GM10266 (cell line): ENCODE results near the gene PARD3.
"Not testable (repeated sequence)": the region's sequence is repeated elsewhere in the genome, so short reads cannot be mapped to it uniquely, and the experiment has no call there.

ENCODE experiments used
- DNase-seq: peaks from one replicate; pipeline ENCODE4 v3.0.0; 2012; ENCODE audit errors: extremely low spot score
- TF ChIP-seq, protein P1 (sequence below): IDR thresholded peaks from 2 replicates; pipeline ENCODE4 v1.5.1; 2012; ENCODE audit warnings: mild to moderate bottlenecking, low read depth; ENCODE audit not compliant: control insufficient read depth, insufficient read depth; ENCODE audit errors: missing control alignments

The PARD3 gene

DNA sequence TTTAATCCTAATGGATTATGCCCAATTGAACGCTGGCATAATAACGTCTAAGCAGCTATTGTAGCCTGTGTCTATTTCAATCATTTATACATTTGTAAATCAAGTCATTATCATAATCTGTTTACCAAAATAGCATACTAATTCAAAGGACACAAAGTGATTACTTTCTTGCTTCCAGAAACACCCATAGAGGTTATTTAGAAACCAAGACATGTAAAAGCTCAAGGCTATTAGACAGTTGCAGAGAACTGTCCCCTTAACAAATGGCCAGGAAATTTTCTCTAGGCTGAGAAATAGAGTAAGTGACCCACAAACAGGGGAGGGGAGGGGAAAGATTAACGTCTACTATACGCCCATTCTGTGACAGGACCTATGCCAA is 455.7 kb downstream of the PARD3 start:
- DNase-seq = no peak
- TF ChIP-seq, protein P1, sequence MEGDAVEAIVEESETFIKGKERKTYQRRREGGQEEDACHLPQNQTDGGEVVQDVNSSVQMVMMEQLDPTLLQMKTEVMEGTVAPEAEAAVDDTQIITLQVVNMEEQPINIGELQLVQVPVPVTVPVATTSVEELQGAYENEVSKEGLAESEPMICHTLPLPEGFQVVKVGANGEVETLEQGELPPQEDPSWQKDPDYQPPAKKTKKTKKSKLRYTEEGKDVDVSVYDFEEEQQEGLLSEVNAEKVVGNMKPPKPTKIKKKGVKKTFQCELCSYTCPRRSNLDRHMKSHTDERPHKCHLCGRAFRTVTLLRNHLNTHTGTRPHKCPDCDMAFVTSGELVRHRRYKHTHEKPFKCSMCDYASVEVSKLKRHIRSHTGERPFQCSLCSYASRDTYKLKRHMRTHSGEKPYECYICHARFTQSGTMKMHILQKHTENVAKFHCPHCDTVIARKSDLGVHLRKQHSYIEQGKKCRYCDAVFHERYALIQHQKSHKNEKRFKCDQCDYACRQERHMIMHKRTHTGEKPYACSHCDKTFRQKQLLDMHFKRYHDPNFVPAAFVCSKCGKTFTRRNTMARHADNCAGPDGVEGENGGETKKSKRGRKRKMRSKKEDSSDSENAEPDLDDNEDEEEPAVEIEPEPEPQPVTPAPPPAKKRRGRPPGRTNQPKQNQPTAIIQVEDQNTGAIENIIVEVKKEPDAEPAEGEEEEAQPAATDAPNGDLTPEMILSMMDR = no peak

DNA sequence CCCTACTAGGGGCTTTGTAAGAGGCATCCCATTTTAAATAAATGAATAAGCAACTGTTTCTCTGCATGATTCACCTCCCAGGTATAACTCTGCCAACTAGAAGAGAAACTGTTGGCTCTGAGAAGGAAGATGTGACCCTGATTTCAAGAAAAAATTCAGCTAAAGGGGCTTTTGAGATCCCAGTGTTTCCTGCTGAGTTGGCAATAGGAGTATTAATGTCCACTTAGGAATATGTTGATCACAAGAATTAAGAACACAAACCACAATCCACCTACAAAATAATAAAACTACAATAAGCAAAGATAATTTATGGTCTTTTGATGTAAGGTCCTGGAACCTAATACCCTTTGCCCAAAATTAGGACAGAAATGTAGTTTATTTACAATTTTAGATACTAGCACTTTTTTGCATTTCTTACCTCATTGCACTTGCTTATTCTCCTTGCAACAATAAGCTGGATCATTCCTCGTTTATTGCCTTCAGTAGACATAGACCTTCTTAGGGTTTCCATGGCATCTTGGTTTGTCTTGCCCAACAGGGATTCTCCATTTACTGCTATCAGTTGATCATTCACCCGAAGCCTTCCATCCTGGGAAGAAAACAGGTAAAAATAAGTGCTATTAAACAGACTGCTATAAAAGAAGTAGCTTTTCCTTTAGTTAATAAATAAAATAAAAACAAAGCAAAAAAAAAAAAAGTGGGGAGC is 456.2 kb downstream of the PARD3 start:
- TF ChIP-seq, protein P1 = no peak
- no peak for DNase-seq

DNA sequence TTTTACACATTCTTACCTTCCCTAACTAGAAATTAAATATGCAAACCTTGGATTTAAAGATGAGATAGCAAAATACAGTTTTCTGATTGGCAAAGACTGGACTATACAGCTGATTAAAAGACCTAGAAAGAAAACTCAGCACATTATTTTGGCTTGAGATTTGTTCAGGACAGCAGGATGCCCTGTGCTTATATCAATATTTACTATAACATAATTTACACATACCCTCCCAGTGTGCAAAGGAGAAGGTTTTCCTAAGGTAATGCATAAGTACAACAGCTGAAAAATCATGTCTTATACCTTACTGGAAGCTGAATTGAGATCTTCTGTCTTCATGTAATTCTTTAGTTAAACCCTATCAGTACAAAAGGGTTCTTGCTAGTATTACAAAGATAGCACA is 458.6 kb downstream of the PARD3 start:
- TF ChIP-seq, protein P1 = no peak
- DNase-seq = no peak

DNA sequence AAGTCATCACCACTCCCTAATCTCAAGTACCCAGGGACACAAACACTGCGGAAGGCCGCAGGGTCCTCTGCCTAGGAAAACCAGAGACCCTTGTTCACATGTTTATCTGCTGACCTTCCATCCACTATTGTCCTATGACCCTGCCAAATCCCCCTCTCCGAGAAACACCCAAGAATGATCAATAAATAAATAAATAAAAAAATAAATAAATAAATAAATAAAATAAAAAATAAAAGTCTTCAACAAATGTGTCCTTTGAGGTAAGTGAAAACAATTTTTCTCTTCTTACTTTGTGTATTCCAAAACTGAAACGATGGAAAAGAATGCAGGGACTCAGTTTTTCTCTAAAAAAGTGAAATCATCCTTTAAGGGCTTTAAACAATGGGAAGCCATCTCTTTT is 461.6 kb downstream of the PARD3 start:
- not testable (repeated sequence) for DNase-seq

DNA sequence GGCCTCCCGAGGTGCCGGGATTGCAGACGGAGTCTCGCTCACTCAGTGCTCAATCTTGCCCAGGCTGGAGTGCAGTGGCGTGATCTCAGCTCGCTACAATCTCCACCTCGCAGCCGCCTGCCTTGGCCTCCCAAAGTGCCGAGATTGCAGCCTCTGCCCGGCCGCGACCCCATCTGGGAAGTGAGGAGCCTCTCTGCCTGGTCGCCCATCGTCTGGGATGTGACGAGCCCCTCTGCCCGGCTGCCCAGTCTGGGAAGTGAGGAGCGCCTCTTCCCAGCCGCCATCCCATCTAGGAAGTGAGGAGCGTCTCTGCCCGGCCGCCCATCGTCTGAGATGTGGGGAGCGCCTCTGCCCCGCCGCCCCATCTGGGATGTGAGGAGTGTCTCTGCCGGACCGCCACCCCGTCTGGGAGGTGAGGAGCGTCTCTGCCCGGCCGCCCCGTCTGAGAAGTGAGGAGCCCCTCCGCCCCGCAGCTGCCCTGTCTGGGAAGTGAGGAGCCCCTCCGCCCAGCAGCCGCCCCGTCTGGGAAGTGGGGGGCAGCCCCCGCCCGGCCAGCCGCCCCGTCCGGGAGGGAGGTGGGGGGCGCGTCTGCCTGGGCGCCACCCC is 462.4 kb downstream of the PARD3 start:
- DNase-seq = not testable (repeated sequence)

DNA sequence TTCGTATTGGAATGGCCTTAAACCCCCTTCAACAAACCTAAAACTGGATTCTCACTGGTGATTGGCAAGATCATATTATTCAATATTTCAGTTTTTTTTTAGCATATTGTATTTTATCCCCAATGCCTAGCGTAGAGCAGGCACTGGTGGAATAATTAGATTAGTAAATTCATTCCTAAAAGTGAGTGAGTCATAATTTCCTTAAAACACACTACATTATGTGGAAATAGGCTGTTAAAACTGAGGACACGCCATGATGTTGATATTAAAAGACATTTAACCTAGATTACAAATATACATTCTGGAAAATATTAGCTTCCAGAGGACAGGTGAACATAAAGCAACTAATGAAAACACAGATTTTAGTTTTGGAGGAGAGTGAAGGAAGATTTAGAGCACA is 463.9 kb downstream of the PARD3 start:
- TF ChIP-seq, protein P1 = no peak

DNA sequence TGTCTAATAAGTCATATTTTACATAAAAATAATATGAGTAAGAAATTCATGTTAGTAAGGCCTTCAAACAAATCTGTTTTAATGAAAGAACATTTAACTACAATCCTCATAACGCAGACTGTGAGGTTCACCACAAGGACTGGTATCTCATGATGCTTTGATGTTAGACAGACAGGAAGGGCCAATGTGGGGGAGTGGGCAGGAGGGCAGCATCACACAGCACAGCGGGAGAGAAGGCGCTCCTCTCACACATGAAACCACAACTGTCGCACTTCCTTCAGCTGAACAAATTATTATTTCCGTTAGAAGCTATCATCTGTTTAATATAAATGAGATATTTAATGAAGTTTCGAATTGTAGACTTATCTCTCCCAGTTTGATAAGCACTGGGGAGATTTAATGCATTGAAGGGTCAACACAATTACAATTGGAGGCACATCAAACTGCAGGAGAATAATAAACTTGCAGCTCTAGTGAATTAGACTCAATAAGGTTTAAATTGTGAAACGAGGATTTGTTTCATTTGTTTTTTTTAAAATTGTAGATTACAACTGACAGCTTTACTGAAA is 466.1 kb downstream of the PARD3 start:
- no peak for DNase-seq
- TF ChIP-seq, protein P1 = no peak

More for the DNA sequence above, 463.9 kb downstream of the PARD3 start:
- DNase-seq = no peak

DNA sequence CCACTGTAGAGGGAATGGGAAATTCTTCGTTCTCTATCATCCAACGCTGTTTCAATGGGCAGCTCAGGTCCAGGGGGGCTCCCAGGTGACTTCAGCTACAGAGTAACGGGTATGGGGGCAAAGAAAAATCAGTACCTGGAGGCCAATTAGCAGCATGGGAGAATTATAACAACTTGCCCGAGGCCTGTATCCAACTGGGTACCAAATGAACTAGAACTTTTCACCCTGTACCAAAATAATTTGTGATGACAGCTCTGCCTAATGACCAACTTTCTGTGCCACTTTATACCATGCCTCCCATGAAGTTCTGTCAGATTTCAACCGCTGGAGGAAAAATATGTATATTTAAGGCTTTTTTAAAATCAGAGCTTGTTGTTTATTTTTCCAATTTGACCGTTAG is 467.1 kb downstream of the PARD3 start:
- TF ChIP-seq, protein P1 = no peak
- no peak for DNase-seq
